Astrocyte (in vitro differentiated cells and primary cell): ENCODE results near the gene PEX5L.

Experiments used
- CTCF ChIP-seq: IDR thresholded peaks from 2 replicates; pipeline ENCODE4 v1.5.1; 2011; ENCODE audit warnings: low read depth, mild to moderate bottlenecking, inconsistent platforms, low read length, moderate library complexity; ENCODE audit not compliant: insufficient read depth
- EZH2 ChIP-seq: IDR thresholded peaks from 2 replicates; pipeline ENCODE4 v1.6.1; 2012; ENCODE audit warnings: mild to moderate bottlenecking, low read length, inconsistent platforms; ENCODE audit not compliant: insufficient read depth

- no peak for TF ChIP-seq EZH2
- TF ChIP-seq CTCF = no peak
Observed at GRCh38 chr3:179745716-179746115, 291.0 kb downstream of the PEX5L start.
